WI38 (cell line): Measurements from ENCODE around the gene TMEM218.

Experiments used
- H3K4me3 ChIP-seq: 2 replicates; pipeline ENCODE4 v1.5.1; 2011; ENCODE audit warnings: low read depth, mild to moderate bottlenecking, control low read depth, low read length
- TF ChIP-seq, protein P1 (sequence below): IDR thresholded peaks from 2 replicates; pipeline ENCODE4 v1.5.1; 2012; ENCODE audit warnings: low read depth, mild to moderate bottlenecking, control low read depth, low read length

TMEM218 gene

GRCh38 chr11:125079878-125080530, 31.4 kb downstream of the TMEM218 start:
- TF ChIP-seq, protein P1, sequence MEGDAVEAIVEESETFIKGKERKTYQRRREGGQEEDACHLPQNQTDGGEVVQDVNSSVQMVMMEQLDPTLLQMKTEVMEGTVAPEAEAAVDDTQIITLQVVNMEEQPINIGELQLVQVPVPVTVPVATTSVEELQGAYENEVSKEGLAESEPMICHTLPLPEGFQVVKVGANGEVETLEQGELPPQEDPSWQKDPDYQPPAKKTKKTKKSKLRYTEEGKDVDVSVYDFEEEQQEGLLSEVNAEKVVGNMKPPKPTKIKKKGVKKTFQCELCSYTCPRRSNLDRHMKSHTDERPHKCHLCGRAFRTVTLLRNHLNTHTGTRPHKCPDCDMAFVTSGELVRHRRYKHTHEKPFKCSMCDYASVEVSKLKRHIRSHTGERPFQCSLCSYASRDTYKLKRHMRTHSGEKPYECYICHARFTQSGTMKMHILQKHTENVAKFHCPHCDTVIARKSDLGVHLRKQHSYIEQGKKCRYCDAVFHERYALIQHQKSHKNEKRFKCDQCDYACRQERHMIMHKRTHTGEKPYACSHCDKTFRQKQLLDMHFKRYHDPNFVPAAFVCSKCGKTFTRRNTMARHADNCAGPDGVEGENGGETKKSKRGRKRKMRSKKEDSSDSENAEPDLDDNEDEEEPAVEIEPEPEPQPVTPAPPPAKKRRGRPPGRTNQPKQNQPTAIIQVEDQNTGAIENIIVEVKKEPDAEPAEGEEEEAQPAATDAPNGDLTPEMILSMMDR: no peak
- H3K4me3 ChIP-seq: no peak overlapping the region

- no peak overlapping the region for H3K4me3 ChIP-seq
- TF ChIP-seq, protein P1: no peak
Observed at GRCh38 chr11:125079151-125079877, 32.1 kb downstream of the TMEM218 start.

DNA sequence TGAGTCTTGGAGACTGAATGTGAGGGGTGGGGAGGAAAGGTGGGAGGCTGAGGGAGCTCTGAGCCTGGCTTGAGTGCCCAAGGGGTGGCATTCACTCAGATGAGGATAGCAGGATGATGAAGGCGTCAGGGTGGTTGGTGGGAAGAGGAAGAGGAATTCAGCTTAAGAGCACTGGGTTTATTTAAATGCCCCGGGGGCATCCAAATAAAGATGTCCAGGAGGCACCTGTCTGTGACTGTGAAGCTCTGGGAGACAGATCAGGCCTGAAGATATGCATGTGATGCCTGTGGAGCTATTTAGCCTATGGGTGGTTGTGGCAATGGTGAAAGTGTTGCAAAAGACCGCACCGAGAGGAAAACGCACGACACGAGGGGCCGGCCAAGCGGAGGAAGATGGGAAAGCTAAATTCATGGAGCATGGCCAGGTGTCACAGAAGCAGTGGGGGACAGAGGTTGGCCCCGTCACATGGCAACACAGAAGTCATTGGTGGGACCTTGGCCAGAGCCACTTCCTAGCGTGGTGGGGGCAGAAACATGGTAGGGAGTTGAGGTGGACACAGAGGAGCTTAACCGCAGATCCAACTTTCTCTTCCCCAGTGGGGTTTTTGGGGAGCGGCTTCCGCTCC, 32.8 kb downstream of the TMEM218 start:
- TF ChIP-seq, protein P1: no peak

DNA sequence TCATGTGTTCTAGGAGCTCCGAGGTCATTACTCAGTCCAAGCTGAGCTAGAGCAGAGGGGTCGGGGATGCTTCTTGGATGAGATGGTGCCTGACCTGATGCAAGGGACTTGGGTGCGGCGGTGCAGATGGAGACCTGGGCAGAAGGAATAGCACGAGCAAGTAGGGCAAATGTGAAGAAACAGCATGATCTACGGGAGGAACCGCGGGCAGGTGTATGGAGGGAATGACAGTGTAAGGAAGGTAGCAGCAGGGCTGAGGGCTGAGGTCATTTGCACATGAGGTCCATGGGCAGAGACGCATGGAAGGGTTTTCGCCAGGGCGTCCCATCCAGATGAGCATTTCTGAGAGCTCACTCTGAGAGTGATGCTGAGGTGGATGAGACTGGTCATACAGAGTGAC, 33.4 kb downstream of the TMEM218 start:
- no peak overlapping the region for H3K4me3 ChIP-seq
- TF ChIP-seq, protein P1: no peak

More for the DNA sequence above, 32.8 kb downstream of the TMEM218 start:
- no peak overlapping the region for H3K4me3 ChIP-seq

GRCh38 chr11:125076378-125076945, 35.0 kb downstream of the TMEM218 start:
- H3K4me3 ChIP-seq: no peak overlapping the region
- TF ChIP-seq, protein P1: no peak

- no peak overlapping the region for H3K4me3 ChIP-seq
- TF ChIP-seq, protein P1: no peak
Observed at GRCh38 chr11:125075900-125076317, 35.5 kb downstream of the TMEM218 start.
